Brain microvascular endothelial cell (primary cell): ENCODE results near the gene PINK1.
"Not testable (repeated sequence)": the region's sequence is repeated elsewhere in the genome, so short reads cannot be mapped to it uniquely, and the experiment has no call there.

Experiments
- DNase-seq: peaks from one replicate; pipeline ENCODE4 v3.0.0-alpha.2; 2020
- H3K27ac ChIP-seq: fragments of 250-450 bp; sonication (Bioruptor Pico); 2 replicates; pipeline ENCODE4 v1.5.1; 2020; ENCODE audit warnings: mild to moderate bottlenecking, moderate library complexity
- H3K27me3 ChIP-seq: fragments of 250-450 bp; sonication (Bioruptor Pico); replicated peaks from 2 replicates; pipeline ENCODE4 v1.5.1; 2020; ENCODE audit warnings: mild to moderate bottlenecking
- H3K36me3 ChIP-seq: fragments of 250-450 bp; sonication (Bioruptor Pico); replicated peaks from 2 replicates; pipeline ENCODE4 v1.5.1; 2020; ENCODE audit warnings: mild to moderate bottlenecking
- H3K4me3 ChIP-seq: 2 replicates; pipeline ENCODE4 v1.5.1; 2011; ENCODE audit warnings: low read depth, mild to moderate bottlenecking, control low read depth, low read length, moderate library complexity
- in situ Hi-C: cut with HindIII; loops from 2 replicates; pipeline ENCODE4 v1.10.0; 2017; ENCODE audit warnings: low sequenced_read_pairs, low pct_ligation_motif_present
- TF ChIP-seq, protein P1 (sequence below): IDR thresholded peaks from 2 replicates; pipeline ENCODE4 v1.5.1; 2011; ENCODE audit warnings: low read depth, mild to moderate bottlenecking, moderate library complexity, low read length, control low read depth, inconsistent platforms; ENCODE audit errors: missing control alignments

The PINK1 gene

DNA sequence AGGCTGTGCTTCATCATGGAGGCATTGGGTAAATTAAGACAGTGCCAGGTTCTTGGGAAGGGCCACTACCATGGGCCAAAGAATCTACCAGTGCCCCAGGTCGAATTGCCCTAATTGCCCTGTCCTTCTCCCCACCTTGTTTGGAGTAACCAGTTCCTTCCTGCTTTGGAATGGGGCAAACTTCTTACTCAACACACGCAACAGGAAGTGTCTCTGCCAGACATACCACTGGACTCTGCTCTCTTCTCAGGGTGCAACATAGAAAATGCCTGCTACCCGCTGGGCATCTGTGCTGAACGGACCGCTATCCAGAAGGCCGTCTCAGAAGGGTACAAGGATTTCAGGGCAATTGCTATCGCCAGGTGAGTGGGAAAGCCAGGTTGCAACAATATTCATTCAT, 28.6 kb upstream of the PINK1 start:
- no peak for DNase-seq
- H3K36me3 ChIP-seq: no peaks in the 10 kb centered on the region
- TF ChIP-seq, protein P1, sequence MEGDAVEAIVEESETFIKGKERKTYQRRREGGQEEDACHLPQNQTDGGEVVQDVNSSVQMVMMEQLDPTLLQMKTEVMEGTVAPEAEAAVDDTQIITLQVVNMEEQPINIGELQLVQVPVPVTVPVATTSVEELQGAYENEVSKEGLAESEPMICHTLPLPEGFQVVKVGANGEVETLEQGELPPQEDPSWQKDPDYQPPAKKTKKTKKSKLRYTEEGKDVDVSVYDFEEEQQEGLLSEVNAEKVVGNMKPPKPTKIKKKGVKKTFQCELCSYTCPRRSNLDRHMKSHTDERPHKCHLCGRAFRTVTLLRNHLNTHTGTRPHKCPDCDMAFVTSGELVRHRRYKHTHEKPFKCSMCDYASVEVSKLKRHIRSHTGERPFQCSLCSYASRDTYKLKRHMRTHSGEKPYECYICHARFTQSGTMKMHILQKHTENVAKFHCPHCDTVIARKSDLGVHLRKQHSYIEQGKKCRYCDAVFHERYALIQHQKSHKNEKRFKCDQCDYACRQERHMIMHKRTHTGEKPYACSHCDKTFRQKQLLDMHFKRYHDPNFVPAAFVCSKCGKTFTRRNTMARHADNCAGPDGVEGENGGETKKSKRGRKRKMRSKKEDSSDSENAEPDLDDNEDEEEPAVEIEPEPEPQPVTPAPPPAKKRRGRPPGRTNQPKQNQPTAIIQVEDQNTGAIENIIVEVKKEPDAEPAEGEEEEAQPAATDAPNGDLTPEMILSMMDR: no peak
- in situ Hi-C loops: no loop called here
- no peak overlapping the region for H3K4me3 ChIP-seq
- no peaks in the 10 kb centered on the region for H3K27me3 ChIP-seq
- H3K27ac ChIP-seq: peak overlapping the region; percentile 73

DNA sequence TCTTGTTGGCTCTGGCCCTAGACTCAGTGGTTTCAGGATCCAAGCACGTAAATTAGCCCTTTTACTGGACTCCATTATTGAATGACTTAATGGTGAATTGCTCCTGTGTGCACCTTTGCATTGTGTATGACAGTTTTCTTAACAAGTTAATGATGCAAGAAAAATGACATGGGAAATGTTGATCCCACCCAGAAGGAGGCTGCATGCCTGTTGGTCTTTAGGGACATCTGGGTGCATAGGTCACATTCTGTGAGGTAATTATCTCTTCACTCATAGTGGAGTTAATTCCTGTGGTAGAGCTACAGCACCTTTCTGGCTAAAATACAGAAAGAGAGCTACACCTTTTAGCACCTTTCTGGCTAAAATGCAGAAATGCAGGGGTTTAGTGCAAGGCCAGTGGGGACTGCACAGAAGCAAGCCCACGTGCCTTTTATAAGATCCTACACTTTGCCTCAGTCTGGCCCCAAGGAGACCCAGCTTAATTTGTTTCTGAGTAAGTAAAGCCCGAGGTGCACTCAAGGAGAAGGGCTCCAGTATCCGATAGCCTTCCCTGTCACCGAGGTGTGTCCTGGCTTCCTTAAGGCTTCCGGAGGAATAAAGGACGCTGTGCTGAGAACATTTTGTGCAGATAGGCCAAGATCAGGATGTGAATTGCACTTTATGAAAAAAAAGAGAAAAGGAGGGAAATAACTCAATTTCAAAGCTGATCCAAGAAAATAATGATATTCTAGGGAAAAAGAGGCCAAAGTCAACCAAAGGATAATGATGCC, 26.3 kb upstream of the PINK1 start:
- DNase-seq, H3K27me3 ChIP-seq, H3K27ac ChIP-seq, H3K4me3 ChIP-seq, in situ Hi-C loops, H3K36me3 ChIP-seq: not testable (repeated sequence)

DNA sequence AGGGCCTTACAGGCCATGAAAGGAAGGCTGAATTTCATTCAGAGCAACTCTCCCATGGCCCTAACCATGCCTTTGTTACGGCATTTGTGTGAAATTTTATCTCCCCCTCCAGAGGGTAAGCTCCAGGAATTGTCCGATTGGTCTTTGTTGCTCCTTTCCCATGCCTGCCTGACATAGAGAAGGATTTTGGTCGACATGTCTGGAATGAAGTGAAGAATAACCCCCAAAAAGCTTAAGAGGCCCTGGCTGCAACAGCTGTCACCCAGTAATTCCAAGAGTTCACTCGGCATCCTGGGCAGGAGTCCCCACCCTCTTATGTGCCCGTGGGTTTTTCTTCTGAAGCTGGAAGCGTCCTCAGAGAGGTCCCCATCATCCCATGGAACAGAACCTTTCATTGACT, 23.7 kb upstream of the PINK1 start:
- Histone ChIP-seq H3K4me3 (no peak overlapping the region), H3K27me3 (no peaks in the 10 kb centered on the region), H3K27ac (no peak overlapping the region), H3K36me3 (no peaks in the 10 kb centered on the region)
- in situ Hi-C loops: no loop called here
- no peak for DNase-seq
- TF ChIP-seq, protein P1: no peak

DNA sequence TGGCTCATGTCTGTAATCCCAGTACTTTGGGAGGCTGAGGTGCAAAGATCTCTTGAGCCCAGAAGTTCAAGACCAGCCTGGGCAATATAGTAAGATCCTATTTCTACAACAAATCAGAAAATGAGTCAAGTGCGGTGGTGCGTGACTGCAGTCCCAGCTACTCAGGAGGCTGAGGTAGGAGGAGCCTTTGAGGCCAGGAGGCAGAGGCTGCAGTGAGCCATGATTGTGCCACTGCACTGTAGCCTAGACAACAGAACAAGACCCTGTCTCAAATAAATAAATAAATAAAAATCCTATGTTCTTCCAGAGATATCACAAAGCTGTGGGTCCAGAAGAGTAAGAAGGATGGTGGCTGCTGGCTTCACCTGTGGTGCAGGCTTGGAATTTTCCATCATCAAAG, 22.3 kb upstream of the PINK1 start:
- in situ Hi-C loops: no loop called here

DNA sequence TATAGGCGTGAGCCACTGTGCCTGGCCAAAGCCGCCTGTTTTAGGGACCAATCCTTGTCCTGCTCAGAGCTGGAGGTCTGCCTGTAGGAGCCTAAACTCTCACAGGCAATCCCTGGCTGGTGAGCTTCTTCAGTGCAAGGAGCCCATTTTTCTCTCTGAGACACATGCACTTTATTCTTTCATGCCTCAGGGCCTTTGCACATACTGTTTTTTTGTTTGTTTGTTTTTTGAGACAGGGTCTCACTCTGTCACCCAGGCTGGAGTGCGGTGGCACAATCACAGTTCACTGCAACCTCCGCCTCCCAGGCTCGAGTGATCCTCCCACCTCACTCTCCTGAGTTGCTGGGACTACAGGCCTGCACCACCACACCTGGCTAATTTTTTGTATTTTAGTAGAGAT, 21.6 kb upstream of the PINK1 start:
- TF ChIP-seq, protein P1: no peak
- in situ Hi-C loops: no loop called here
- no peak overlapping the region for H3K27ac ChIP-seq
- no peak overlapping the region for H3K4me3 ChIP-seq
- DNase-seq: no peak
- H3K36me3 ChIP-seq: no peaks in the 10 kb centered on the region
- no peaks in the 10 kb centered on the region for H3K27me3 ChIP-seq

More for the DNA sequence above, 22.3 kb upstream of the PINK1 start:
- H3K27me3 ChIP-seq: no peaks in the 10 kb centered on the region
- TF ChIP-seq, protein P1: no peak
- H3K36me3 ChIP-seq: no peaks in the 10 kb centered on the region
- no peak for DNase-seq
- no peak overlapping the region for H3K4me3 ChIP-seq
- H3K27ac ChIP-seq: no peak overlapping the region

DNA sequence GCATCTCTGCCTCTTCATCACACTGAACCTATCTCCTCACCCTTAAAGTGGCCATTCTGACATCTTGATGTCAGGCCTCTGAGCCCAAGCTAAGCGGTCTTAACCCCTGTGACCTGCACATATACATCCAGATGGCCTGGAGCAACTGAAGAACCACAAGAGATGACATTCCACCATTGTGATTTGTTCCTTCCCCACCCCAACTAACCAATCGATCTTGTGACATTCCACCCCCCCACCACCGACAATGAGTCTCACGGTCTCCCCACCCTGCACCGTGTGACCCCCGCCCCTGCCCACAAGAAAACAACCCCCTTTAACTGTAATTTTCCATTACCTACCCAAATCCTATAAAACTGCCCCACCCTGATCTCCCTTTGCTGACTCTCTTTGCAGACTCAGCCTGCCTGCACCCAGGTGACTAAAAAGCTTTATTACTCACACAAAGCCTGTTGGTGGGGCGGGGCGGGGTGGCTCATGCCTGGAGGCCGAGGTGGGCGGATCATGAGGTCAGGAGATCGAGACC, 21.0 kb upstream of the PINK1 start:
- DNase-seq: no peak
- in situ Hi-C loops: no loop called here

More for the DNA sequence above, 21.0 kb upstream of the PINK1 start:
- TF ChIP-seq, protein P1: no peak
- Histone ChIP-seq H3K36me3 (no peaks in the 10 kb centered on the region), H3K27ac (no peak overlapping the region), H3K4me3 (no peak overlapping the region), H3K27me3 (no peaks in the 10 kb centered on the region)
